SH-SY5Y (cell line): ENCODE data around the gene SERPINH1.

ENCODE experiments used
- GATA2 ChIP-seq: IDR thresholded peaks from 2 replicates; pipeline ENCODE4 v1.6.1; 2011; ENCODE audit warnings: mild to moderate bottlenecking, low read depth, low read length
- GATA3 ChIP-seq: IDR thresholded peaks from 2 replicates; pipeline ENCODE4 v1.6.1; 2011; ENCODE audit warnings: low read depth, mild to moderate bottlenecking, low read length, moderate library complexity

- TF ChIP-seq GATA2: no peak
- no peak for TF ChIP-seq GATA3
Measured at GRCh38 chr11:75534259-75535069, 27.6 kb upstream of the SERPINH1 start.
